Mesenteric fat pad (tissue), 1 donor: Measurements from ENCODE around the gene SACS. TPM values are rescaled to one million over a fixed set of nuclear protein-coding genes. Genes with fewer than 3 reads are reported as not detected.
A peak's percentile ranks its signal among the peaks of the same experiment; 100 is the strongest.
"Not testable (repeated sequence)": the region's sequence is repeated elsewhere in the genome, so short reads cannot be mapped to it uniquely, and the experiment has no call there.

Experiments used
- DNase-seq: peaks from one replicate; pipeline ENCODE4 v3.0.0-alpha.2; 2020; ENCODE audit warnings: low spot score
- total RNA-seq: library from RNA; stranded (reverse); fragmentation: NEBNext Ultra II Directional; extraction: Animal tissue kit (Norgen Biotek cat#: 25700); gene quantifications from one replicate; pipeline ENCODE4 v1.2.1, GENCODE V29; 2021
- donor health status: DM: yes; HTN: yes; CAD: no.

The SACS gene
- total RNA-seq, 1 donor from 2014 or later = 10.8 TPM

GRCh38 chr13:23455401-23456185 is 22.1 kb upstream of the SACS start:
- DNase-seq = no peak

GRCh38 chr13:23453132-23453531 is 19.6 kb upstream of the SACS start:
- DNase-seq = no peak

- no peak for DNase-seq
Observed at GRCh38 chr13:23450340-23451046, 17.0 kb upstream of the SACS start.

GRCh38 chr13:23449398-23450162 is 16.1 kb upstream of the SACS start:
- DNase-seq = no peak

GRCh38 chr13:23447927-23448326 is 14.4 kb upstream of the SACS start:
- DNase-seq = no peak

- DNase-seq = no peak
Observed at GRCh38 chr13:23445794-23446193, 12.3 kb upstream of the SACS start.

- no peak for DNase-seq
Observed at GRCh38 chr13:23443878-23444277, 10.4 kb upstream of the SACS start.

- no peak for DNase-seq
Observed at GRCh38 chr13:23443110-23443509, 9.6 kb upstream of the SACS start.

- DNase-seq = no peak
Observed at GRCh38 chr13:23440821-23441618, 7.5 kb upstream of the SACS start.

- DNase-seq = not testable (repeated sequence)
Observed at GRCh38 chr13:23440324-23440723, 6.8 kb upstream of the SACS start.

- no peak for DNase-seq
Observed at GRCh38 chr13:23437916-23438315, 4.4 kb upstream of the SACS start.

- DNase-seq = no peak
Observed at GRCh38 chr13:23436680-23437079, 3.2 kb upstream of the SACS start.

- DNase-seq = no peak
Observed at GRCh38 chr13:23434491-23434890, 989 bp upstream of the SACS start.

- DNase-seq = no peak
Observed at GRCh38 chr13:23432626-23433025, 876 bp downstream of the SACS start.

GRCh38 chr13:23430664-23431063 is 2.8 kb downstream of the SACS start:
- no peak for DNase-seq

GRCh38 chr13:23427881-23428528 is 5.5 kb downstream of the SACS start:
- DNase-seq = no peak

GRCh38 chr13:23427342-23427843 is 6.1 kb downstream of the SACS start:
- peak; percentile 79 for DNase-seq

GRCh38 chr13:23421596-23421995 is 11.9 kb downstream of the SACS start:
- DNase-seq = no peak

- no peak for DNase-seq
Observed at GRCh38 chr13:23418776-23419683, 14.5 kb downstream of the SACS start.
